H1 (cell line): ENCODE data around the gene ST8SIA2.

Source experiments
- EGR1 ChIP-seq: IDR thresholded peaks from 2 replicates; pipeline ENCODE4 v1.6.1; 2011; ENCODE audit warnings: low read depth, low read length, borderline replicate concordance
- EZH2 ChIP-seq: fragments of 200-600 bp; sonication (generic); IDR thresholded peaks from 2 replicates; pipeline ENCODE4 v1.7.1; 2012; ENCODE audit warnings: low read depth, mild to moderate bottlenecking, moderate library complexity, low read length, inconsistent platforms; ENCODE audit not compliant: severe bottlenecking
- HDAC2 ChIP-seq, 2 experiments: fragments of 300-600 bp in 1 of 2; sonication (generic) in 1 of 2; IDR thresholded peaks; 2 replicates each; pipeline ENCODE4 v1.6.1; 2011 to 2012; ENCODE audit warnings: low read depth in 2 of 2, low read length in 2 of 2, mild to moderate bottlenecking in 2 of 2, moderate library complexity in 2 of 2, borderline replicate concordance in 1 of 2, inconsistent platforms in 1 of 2
- POLR2A ChIP-seq, 2 experiments: IDR thresholded peaks; 1 replicate in 1 of 2; 2 replicates in 1 of 2; pipeline ENCODE4 v1.6.1; 2011; ENCODE audit warnings: low read depth in 2 of 2, low read length in 2 of 2, mild to moderate bottlenecking in 2 of 2; ENCODE audit errors: control extremely low read depth in 1 of 2
- POLR2AphosphoS5 ChIP-seq: IDR thresholded peaks from 2 replicates; pipeline ENCODE4 v1.6.1; 2011; ENCODE audit warnings: low read depth, low read length
- RBBP5 ChIP-seq: IDR thresholded peaks from 2 replicates; pipeline ENCODE4 v1.7.1; 2012; ENCODE audit warnings: low read depth, mild to moderate bottlenecking, inconsistent platforms, low read length, moderate library complexity, borderline replicate concordance
- RNF2 ChIP-seq: fragments of 200-900, 300-1000 bp; sonication (generic); IDR thresholded peaks from 2 replicates; pipeline ENCODE4 v1.7.1; 2016; ENCODE audit warnings: borderline replicate concordance, low read depth, mild to moderate bottlenecking, antibody characterized with exemption, low read length; ENCODE audit not compliant: poor library complexity, severe bottlenecking; ENCODE audit errors: missing control alignments
- SIX5 ChIP-seq: IDR thresholded peaks from 2 replicates; pipeline ENCODE4 v1.6.1; 2011; ENCODE audit warnings: mild to moderate bottlenecking, low read depth, low read length
- SP1 ChIP-seq: IDR thresholded peaks from 2 replicates; pipeline ENCODE4 v1.6.1; 2011; ENCODE audit warnings: low read depth, low read length
- TEAD4 ChIP-seq: IDR thresholded peaks from 2 replicates; pipeline ENCODE4 v1.6.1; 2012; ENCODE audit warnings: low read depth, low read length, inconsistent platforms, mixed read lengths
- ZNF274 ChIP-seq: IDR thresholded peaks from 2 replicates; pipeline ENCODE4 v1.7.0; 2012; ENCODE audit warnings: low read length, borderline replicate concordance; ENCODE audit errors: extremely low read depth
- TF ChIP-seq, protein P1 (sequence below), 3 experiments: IDR thresholded peaks; 1 replicate in 2 of 3; 2 replicates in 1 of 3; pipeline versions ENCODE4 v1.5.1 to v1.6.1; 2011; ENCODE audit warnings: low read length in 3 of 3, mild to moderate bottlenecking in 3 of 3, inconsistent platforms in 2 of 3, low read depth in 1 of 3, moderate library complexity in 1 of 3; ENCODE audit not compliant: insufficient read depth in 1 of 3; ENCODE audit errors: control extremely low read depth in 1 of 3
- TF ChIP-seq, protein P2 (sequence below): IDR thresholded peaks from 2 replicates; pipeline ENCODE4 v1.6.1; 2012; ENCODE audit warnings: low read length, inconsistent platforms

DNA sequence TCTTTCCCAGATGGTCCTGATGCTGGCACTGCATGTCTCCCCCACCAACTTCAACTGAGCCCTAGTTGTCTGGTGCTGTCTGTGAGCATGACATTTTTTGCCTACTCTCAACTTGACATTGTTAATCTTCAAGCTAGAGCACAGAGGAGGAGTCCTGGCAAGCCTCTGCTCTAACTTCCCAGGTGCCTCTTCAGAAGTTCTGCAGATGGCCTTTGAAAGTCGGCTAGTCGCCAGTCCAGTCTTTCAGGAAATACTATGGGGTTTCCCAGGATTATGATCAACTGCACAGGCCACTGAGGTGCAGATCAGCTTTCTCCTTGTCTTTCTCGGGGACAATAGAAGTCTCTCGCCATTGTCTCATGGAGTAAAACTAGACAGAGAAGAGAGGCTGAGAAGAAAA, 86.7 kb downstream of the ST8SIA2 start:
- TF ChIP-seq EGR1 = no peak
- TF ChIP-seq, protein P1, sequence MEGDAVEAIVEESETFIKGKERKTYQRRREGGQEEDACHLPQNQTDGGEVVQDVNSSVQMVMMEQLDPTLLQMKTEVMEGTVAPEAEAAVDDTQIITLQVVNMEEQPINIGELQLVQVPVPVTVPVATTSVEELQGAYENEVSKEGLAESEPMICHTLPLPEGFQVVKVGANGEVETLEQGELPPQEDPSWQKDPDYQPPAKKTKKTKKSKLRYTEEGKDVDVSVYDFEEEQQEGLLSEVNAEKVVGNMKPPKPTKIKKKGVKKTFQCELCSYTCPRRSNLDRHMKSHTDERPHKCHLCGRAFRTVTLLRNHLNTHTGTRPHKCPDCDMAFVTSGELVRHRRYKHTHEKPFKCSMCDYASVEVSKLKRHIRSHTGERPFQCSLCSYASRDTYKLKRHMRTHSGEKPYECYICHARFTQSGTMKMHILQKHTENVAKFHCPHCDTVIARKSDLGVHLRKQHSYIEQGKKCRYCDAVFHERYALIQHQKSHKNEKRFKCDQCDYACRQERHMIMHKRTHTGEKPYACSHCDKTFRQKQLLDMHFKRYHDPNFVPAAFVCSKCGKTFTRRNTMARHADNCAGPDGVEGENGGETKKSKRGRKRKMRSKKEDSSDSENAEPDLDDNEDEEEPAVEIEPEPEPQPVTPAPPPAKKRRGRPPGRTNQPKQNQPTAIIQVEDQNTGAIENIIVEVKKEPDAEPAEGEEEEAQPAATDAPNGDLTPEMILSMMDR (IDR thresholded peaks at IDR 0.05; ENCODE audit: control extremely low read depth in 1 of 3, insufficient read depth in 1 of 3, low read depth in 1 of 3, low read length in 3 of 3) = no peak
- TF ChIP-seq HDAC2 (IDR thresholded peaks at IDR 0.05; ENCODE audit: borderline replicate concordance in 1 of 2, low read depth in 2 of 2, low read length in 2 of 2) = no peak
- no peak for TF ChIP-seq RNF2
- no peak for TF ChIP-seq ZNF274
- TF ChIP-seq RBBP5 = no peak
- TF ChIP-seq SIX5 = no peak
- no peak for TF ChIP-seq EZH2
- no peak for TF ChIP-seq TEAD4
- no peak for TF ChIP-seq POLR2AphosphoS5
- TF ChIP-seq, protein P2, sequence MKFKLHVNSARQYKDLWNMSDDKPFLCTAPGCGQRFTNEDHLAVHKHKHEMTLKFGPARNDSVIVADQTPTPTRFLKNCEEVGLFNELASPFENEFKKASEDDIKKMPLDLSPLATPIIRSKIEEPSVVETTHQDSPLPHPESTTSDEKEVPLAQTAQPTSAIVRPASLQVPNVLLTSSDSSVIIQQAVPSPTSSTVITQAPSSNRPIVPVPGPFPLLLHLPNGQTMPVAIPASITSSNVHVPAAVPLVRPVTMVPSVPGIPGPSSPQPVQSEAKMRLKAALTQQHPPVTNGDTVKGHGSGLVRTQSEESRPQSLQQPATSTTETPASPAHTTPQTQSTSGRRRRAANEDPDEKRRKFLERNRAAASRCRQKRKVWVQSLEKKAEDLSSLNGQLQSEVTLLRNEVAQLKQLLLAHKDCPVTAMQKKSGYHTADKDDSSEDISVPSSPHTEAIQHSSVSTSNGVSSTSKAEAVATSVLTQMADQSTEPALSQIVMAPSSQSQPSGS = no peak
- TF ChIP-seq POLR2A (IDR thresholded peaks at IDR 0.05; ENCODE audit: control extremely low read depth in 1 of 2, low read depth in 2 of 2, low read length in 2 of 2) = no peak
- TF ChIP-seq SP1 = no peak
